Liver (tissue), 9 donors: ENCODE data around the gene SBF2. TPM values are rescaled to one million over a fixed set of nuclear protein-coding genes. Genes with fewer than 3 reads are reported as not detected.

Experiments used
- DNase-seq: peaks from one replicate; pipeline ENCODE4 v3.0.0-alpha.2; 2017; ENCODE audit warnings: low spot score
- H3K27ac ChIP-seq, 2 donors: one replicate each; pipeline ENCODE4 v1.7.0; 2013; ENCODE audit warnings: inconsistent platforms in 2 of 2, low read length in 2 of 2, control low read depth in 1 of 2, low read depth in 1 of 2, mild to moderate bottlenecking in 1 of 2
- H3K27me3 ChIP-seq, 4 donors: one replicate each; pipeline versions ENCODE4 v1.6.1 to v1.7.0; 2013; ENCODE audit warnings: low read length in 3 of 4, inconsistent platforms in 1 of 4, mild to moderate bottlenecking in 1 of 4, moderate library complexity in 1 of 4; ENCODE audit not compliant: control insufficient read depth in 4 of 4, insufficient read depth in 4 of 4
- H3K36me3 ChIP-seq, 4 donors: one replicate each; pipeline versions ENCODE4 v1.6.1 to v1.7.0; 2013; ENCODE audit warnings: low read length in 3 of 4, mild to moderate bottlenecking in 3 of 4, low read depth in 1 of 4, moderate library complexity in 1 of 4; ENCODE audit not compliant: control insufficient read depth in 4 of 4, insufficient read depth in 3 of 4
- H3K4me1 ChIP-seq, 4 donors: one replicate each; pipeline versions ENCODE4 v1.6.1 to v1.7.0; 2013; ENCODE audit warnings: low read length in 3 of 4, mild to moderate bottlenecking in 3 of 4, moderate library complexity in 1 of 4; ENCODE audit not compliant: control insufficient read depth in 4 of 4, insufficient read depth in 4 of 4
- H3K4me3 ChIP-seq, 3 donors: one replicate each; pipeline versions ENCODE4 v1.6.1 to v1.7.0; 2013; ENCODE audit warnings: low read length in 3 of 3, control low read depth in 1 of 3, low read depth in 1 of 3, mild to moderate bottlenecking in 1 of 3
- H3K9ac ChIP-seq, 2 donors: one replicate each; pipeline ENCODE4 v1.7.0; 2013; ENCODE audit warnings: low read length in 2 of 2, mild to moderate bottlenecking in 2 of 2, moderate library complexity in 2 of 2, control low read depth in 1 of 2, low read depth in 1 of 2
- H3K9me3 ChIP-seq, 4 donors: one replicate each; pipeline versions ENCODE4 v1.6.1 to v1.7.0; 2013; ENCODE audit warnings: low read length in 3 of 4; ENCODE audit not compliant: control insufficient read depth in 4 of 4
- ATF3 ChIP-seq: IDR thresholded peaks from 2 replicates; pipeline ENCODE4 v1.6.1; 2016; ENCODE audit warnings: antibody characterized with exemption
- CTCF ChIP-seq: fragments of 150-350 bp; IDR thresholded peaks from 2 replicates; pipeline ENCODE4 v1.5.1; 2017; ENCODE audit warnings: improper control_type of control experiment, low read depth, low read length; ENCODE audit not compliant: missing input control
- EGR1 ChIP-seq, 2 donors: IDR thresholded peaks; 2 replicates each; pipeline ENCODE4 v1.6.1; 2016 to 2018; ENCODE audit warnings: antibody characterized with exemption in 2 of 2, low read depth in 2 of 2
- FOXA1 ChIP-seq: IDR thresholded peaks from 2 replicates; pipeline ENCODE4 v1.6.1; 2016; ENCODE audit warnings: antibody characterized with exemption
- FOXA2 ChIP-seq: IDR thresholded peaks from 2 replicates; pipeline ENCODE4 v1.6.1; 2016; ENCODE audit warnings: antibody characterized with exemption
- HNF4A ChIP-seq, 2 donors: conservative IDR thresholded peaks; 2 replicates each; pipeline ENCODE4 v1.6.1; 2016; ENCODE audit warnings: antibody characterized with exemption in 2 of 2, mild to moderate bottlenecking in 2 of 2
- HNF4G ChIP-seq: IDR thresholded peaks from 2 replicates; pipeline ENCODE4 v1.6.1; 2016; ENCODE audit warnings: antibody characterized with exemption
- MAX ChIP-seq: IDR thresholded peaks from 2 replicates; pipeline ENCODE4 v1.6.1; 2016; ENCODE audit warnings: antibody characterized with exemption
- RAD21 ChIP-seq, 2 donors: IDR thresholded peaks; 2 replicates each; pipeline ENCODE4 v1.6.1; 2016; ENCODE audit warnings: antibody characterized with exemption in 2 of 2, mild to moderate bottlenecking in 2 of 2
- RXRA ChIP-seq, 2 donors: IDR thresholded peaks; 2 replicates each; pipeline ENCODE4 v1.6.1; 2017 to 2018; ENCODE audit warnings: antibody characterized with exemption in 2 of 2, mild to moderate bottlenecking in 1 of 2
- SP1 ChIP-seq: IDR thresholded peaks from 2 replicates; pipeline ENCODE4 v1.6.1; 2018; ENCODE audit warnings: antibody characterized with exemption, mild to moderate bottlenecking
- YY1 ChIP-seq: IDR thresholded peaks from 2 replicates; pipeline ENCODE4 v1.6.1; 2016; ENCODE audit warnings: antibody characterized with exemption, mild to moderate bottlenecking
- ZBTB33 ChIP-seq: IDR thresholded peaks from 2 replicates; pipeline ENCODE4 v1.6.1; 2016; ENCODE audit warnings: antibody characterized with exemption
- WGBS: extraction: QIAGEN DNeasy Blood & Tissue Kit; methylation state at CpG from one replicate; pipeline ENCODE4 v1.1.7; 2013; 5-methylcytosine and 5-hydroxymethylcytosine counted together
- polyA plus RNA-seq, 2 donors: library from polyadenylated mRNA; stranded (reverse) in 1 of 2; unstranded in 1 of 2; fragments of 200-250 nt in 1 of 2; fragments of >200 nt in 1 of 2; fragmentation: Nextera tagmentation in 1 of 2; extraction: Ambion mirVana in 1 of 2; gene quantifications; one replicate each; pipeline versions ENCODE4 v1.2.1 to v1.2.3, GENCODE V29; 2013 to 2015
- total RNA-seq, 2 donors: library from RNA; depleted of rRNA; stranded (reverse); fragments of >200 nt; gene quantifications; one replicate each; pipeline ENCODE4 v1.2.3, GENCODE V29; 2014
- TF ChIP-seq, protein P1 (sequence below): IDR thresholded peaks from 2 replicates; pipeline ENCODE4 v1.6.1; 2016; ENCODE audit warnings: antibody characterized with exemption, mild to moderate bottlenecking
- donor health status: healthy.
- donor health status: healthy.
- donor health status: healthy.
- donor health status: healthy.
- donor health status: healthy.

Gene SBF2
- total and polyA plus RNA-seq, 4 donors: 7.5 to 31.3 (median 14.7) TPM

DNA sequence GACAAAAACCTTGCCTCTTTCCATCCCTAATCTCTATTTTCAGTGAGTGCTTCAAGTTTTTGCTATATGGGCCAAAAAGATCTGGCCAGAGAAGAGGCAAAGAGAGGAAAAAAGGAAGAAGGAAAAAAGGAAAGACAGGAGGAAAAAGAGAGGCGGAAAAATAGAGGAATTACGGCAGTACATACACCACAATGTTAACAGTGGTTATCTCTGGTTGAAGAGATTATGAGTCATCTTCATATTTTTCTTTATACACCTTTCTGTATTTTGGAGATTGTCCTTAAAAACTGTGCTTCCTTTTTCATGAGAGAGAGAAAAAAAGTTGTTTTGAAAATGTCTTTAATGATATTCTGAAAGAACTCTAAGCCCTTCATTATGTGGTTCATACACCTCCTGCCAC, 133.7 kb downstream of the SBF2 start:
- Histone ChIP-seq H3K4me1 (no peaks in the 10 kb centered on the region), H3K4me3 (no peak overlapping the region), H3K9me3 (no peaks in the 10 kb centered on the region), H3K36me3 (no peaks in the 10 kb centered on the region), H3K27me3 (no peaks in the 10 kb centered on the region), H3K9ac (no peak overlapping the region), H3K27ac (no peak overlapping the region)
- 98% methylated on average over 2 of the region's 2 CpGs for WGBS
- no peak for DNase-seq
- no peak for TF ChIP-seq HNF4G

- Histone ChIP-seq H3K27ac (no peak overlapping the region), H3K9me3 (no peaks in the 10 kb centered on the region), H3K36me3 (no peaks in the 10 kb centered on the region), H3K4me1 (no peaks in the 10 kb centered on the region), H3K9ac (no peak overlapping the region), H3K4me3 (no peak overlapping the region), H3K27me3 (no peaks in the 10 kb centered on the region)
- DNase-seq: no peak
- TF ChIP-seq RAD21 (IDR thresholded peaks at IDR 0.05): no peak
- no peak for TF ChIP-seq ZBTB33
- no peak for TF ChIP-seq EGR1 (IDR thresholded peaks at IDR 0.05; ENCODE audit: low read depth in 2 of 2)
- TF ChIP-seq CTCF: no peak
Observed at GRCh38 chr11:10158461-10158860, 135.6 kb downstream of the SBF2 start.

DNA sequence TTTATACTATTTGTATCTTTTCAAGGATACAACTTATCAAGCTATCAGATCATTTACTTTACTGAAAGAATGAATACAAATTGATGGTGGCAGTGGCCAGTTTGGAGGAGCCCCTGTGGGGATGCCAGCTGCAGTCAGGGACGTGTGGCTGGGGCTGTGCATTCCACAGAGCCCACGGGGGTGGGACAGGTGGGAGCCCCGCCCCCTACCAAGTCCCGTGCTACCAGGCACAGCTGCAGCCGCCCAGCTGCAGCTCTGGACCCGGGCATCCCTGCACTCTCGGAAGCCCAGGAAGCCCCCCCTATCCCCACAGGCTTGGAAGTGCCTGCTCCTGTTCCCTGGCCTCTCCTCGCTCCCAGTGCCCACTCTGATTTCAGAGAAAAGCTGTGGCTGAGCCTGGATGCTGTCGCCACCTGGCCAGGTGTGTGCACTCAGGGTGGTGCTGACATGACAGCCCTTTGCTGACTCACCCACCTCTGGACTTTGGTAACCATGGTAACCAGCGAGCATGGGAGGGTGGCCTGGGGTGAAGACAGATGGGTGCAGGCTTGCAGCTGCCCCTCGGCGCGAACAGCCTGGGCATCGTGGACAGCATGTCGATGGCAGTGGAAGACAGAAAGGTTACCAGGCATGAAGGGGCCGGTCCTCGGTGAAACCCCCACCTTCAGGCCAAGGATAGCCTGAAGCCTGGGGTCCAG, 138.1 kb downstream of the SBF2 start:
- no peaks in the 10 kb centered on the region for H3K36me3 ChIP-seq
- TF ChIP-seq ATF3 (no peak), MAX (no peak)
- H3K4me3 ChIP-seq: no peak overlapping the region
- no peak overlapping the region for H3K27ac ChIP-seq
- H3K9ac ChIP-seq: no peak overlapping the region
- no peak for DNase-seq
- H3K4me1 ChIP-seq: no peaks in the 10 kb centered on the region
- H3K9me3 ChIP-seq: no peaks in the 10 kb centered on the region
- 94% methylated on average over 17 of the region's 17 CpGs for WGBS
- H3K27me3 ChIP-seq: no peaks in the 10 kb centered on the region

GRCh38 chr11:10150800-10151199, 143.2 kb downstream of the SBF2 start:
- peaks cover 0 to 2% (median 0%) of the 10 kb centered on the region in 4 donors for H3K9me3 ChIP-seq
- H3K4me1 ChIP-seq: no peaks in the 10 kb centered on the region
- H3K9ac ChIP-seq: no peak overlapping the region
- H3K27me3 ChIP-seq: no peaks in the 10 kb centered on the region
- no peak overlapping the region for H3K4me3 ChIP-seq
- WGBS: 93% methylated on average over 2 of the region's 2 CpGs
- no peak overlapping the region for H3K27ac ChIP-seq
- H3K36me3 ChIP-seq: no peaks in the 10 kb centered on the region
- DNase-seq: no peak
- TF ChIP-seq MAX (no peak), RXRA (IDR thresholded peaks at IDR 0.05) (no peak), YY1 (no peak), HNF4A (conservative IDR thresholded peaks at IDR 0.05) (no peak), HNF4G (no peak), EGR1 (IDR thresholded peaks at IDR 0.05; ENCODE audit: low read depth in 2 of 2) (no peak), ATF3 (no peak), FOXA1 (no peak), SP1 (no peak), FOXA2 (no peak)
- TF ChIP-seq, protein P1, sequence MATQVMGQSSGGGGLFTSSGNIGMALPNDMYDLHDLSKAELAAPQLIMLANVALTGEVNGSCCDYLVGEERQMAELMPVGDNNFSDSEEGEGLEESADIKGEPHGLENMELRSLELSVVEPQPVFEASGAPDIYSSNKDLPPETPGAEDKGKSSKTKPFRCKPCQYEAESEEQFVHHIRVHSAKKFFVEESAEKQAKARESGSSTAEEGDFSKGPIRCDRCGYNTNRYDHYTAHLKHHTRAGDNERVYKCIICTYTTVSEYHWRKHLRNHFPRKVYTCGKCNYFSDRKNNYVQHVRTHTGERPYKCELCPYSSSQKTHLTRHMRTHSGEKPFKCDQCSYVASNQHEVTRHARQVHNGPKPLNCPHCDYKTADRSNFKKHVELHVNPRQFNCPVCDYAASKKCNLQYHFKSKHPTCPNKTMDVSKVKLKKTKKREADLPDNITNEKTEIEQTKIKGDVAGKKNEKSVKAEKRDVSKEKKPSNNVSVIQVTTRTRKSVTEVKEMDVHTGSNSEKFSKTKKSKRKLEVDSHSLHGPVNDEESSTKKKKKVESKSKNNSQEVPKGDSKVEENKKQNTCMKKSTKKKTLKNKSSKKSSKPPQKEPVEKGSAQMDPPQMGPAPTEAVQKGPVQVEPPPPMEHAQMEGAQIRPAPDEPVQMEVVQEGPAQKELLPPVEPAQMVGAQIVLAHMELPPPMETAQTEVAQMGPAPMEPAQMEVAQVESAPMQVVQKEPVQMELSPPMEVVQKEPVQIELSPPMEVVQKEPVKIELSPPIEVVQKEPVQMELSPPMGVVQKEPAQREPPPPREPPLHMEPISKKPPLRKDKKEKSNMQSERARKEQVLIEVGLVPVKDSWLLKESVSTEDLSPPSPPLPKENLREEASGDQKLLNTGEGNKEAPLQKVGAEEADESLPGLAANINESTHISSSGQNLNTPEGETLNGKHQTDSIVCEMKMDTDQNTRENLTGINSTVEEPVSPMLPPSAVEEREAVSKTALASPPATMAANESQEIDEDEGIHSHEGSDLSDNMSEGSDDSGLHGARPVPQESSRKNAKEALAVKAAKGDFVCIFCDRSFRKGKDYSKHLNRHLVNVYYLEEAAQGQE: no peak
